Measurements from ENCODE around the gene ADPRHL1.

The ADPRHL1 gene

GRCh38 chr13:113495494-113496210 is 42.4 kb upstream of the ADPRHL1 start:
- DNase-seq (ENCODE audit: low spot score) = no peak
- no peak overlapping the region for H3K27ac ChIP-seq
- TF ChIP-seq, protein P1, sequence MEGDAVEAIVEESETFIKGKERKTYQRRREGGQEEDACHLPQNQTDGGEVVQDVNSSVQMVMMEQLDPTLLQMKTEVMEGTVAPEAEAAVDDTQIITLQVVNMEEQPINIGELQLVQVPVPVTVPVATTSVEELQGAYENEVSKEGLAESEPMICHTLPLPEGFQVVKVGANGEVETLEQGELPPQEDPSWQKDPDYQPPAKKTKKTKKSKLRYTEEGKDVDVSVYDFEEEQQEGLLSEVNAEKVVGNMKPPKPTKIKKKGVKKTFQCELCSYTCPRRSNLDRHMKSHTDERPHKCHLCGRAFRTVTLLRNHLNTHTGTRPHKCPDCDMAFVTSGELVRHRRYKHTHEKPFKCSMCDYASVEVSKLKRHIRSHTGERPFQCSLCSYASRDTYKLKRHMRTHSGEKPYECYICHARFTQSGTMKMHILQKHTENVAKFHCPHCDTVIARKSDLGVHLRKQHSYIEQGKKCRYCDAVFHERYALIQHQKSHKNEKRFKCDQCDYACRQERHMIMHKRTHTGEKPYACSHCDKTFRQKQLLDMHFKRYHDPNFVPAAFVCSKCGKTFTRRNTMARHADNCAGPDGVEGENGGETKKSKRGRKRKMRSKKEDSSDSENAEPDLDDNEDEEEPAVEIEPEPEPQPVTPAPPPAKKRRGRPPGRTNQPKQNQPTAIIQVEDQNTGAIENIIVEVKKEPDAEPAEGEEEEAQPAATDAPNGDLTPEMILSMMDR (IDR thresholded peaks at IDR 0.05) = no peak
- peak overlapping the region; percentile 35 for H3K4me3 ChIP-seq

DNA sequence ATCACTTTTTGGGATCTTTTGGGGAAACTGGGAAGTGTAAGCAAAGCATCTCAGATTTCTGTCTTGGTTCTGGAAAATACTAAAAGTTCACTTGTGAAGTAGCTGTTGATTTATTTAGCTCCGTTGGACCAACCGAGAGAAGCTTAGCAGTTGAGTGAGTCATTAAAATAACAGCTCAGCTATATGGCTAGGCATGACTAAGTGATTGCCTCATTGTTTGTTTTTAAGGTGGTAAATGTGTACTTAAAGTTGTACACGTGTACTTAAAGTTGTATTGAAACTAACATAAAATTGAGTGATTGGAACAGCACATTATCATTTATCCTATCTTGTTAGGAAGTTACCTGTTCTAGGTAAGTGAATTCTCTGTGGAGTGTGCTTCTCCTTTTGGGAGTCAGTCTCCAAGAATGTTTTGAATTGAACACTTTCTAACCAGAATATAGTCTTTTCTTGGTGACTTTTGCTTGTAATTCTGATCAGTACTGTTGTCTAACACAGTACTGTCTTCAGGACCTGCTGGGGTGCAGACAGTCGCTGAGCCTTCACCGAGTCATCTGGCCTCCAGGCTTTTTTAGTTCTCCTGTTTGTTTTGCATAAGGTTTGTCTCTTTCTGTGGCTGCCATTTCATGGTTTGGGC is 40.1 kb upstream of the ADPRHL1 start:
- Histone ChIP-seq H3K27ac (peak overlapping the region; percentile 40 to 48), H3K4me3 (peak overlapping the region; percentile 73)
- TF ChIP-seq, protein P1 (IDR thresholded peaks at IDR 0.05) = no peak
- DNase-seq (ENCODE audit: low spot score) = no peak

- H3K27ac ChIP-seq = peak overlapping the region; percentile 88 to 91
- DNase-seq (ENCODE audit: low spot score) = no peak
- TF ChIP-seq, protein P1 (IDR thresholded peaks at IDR 0.05) = no peak
- peak overlapping the region; percentile 73 for H3K4me3 ChIP-seq
Measured at GRCh38 chr13:113491982-113492381, 38.7 kb upstream of the ADPRHL1 start.

- peak overlapping the region; percentile 73 for H3K4me3 ChIP-seq
- no peak for DNase-seq (ENCODE audit: low spot score)
- TF ChIP-seq, protein P1 (IDR thresholded peaks at IDR 0.05) = no peak
- H3K27ac ChIP-seq = peak overlapping the region; percentile 88 to 91
Measured at GRCh38 chr13:113491418-113491883, 38.2 kb upstream of the ADPRHL1 start.

GRCh38 chr13:113490496-113491417 is 37.5 kb upstream of the ADPRHL1 start, which contains the start of gene DCUN1D2:
Gene DCUN1D2 (minus strand): TSS chr13:113490711. CDS start chr13:113490669, 42 bp downstream.
- peak within 1 kb of the TSS; percentile 73 for H3K4me3 ChIP-seq
- DNase-seq (ENCODE audit: low spot score) = peak; percentile 96
- TF ChIP-seq, protein P1 (IDR thresholded peaks at IDR 0.05) = no peak
- peak within 1 kb of the TSS; percentile 88 to 91 for H3K27ac ChIP-seq

DNA sequence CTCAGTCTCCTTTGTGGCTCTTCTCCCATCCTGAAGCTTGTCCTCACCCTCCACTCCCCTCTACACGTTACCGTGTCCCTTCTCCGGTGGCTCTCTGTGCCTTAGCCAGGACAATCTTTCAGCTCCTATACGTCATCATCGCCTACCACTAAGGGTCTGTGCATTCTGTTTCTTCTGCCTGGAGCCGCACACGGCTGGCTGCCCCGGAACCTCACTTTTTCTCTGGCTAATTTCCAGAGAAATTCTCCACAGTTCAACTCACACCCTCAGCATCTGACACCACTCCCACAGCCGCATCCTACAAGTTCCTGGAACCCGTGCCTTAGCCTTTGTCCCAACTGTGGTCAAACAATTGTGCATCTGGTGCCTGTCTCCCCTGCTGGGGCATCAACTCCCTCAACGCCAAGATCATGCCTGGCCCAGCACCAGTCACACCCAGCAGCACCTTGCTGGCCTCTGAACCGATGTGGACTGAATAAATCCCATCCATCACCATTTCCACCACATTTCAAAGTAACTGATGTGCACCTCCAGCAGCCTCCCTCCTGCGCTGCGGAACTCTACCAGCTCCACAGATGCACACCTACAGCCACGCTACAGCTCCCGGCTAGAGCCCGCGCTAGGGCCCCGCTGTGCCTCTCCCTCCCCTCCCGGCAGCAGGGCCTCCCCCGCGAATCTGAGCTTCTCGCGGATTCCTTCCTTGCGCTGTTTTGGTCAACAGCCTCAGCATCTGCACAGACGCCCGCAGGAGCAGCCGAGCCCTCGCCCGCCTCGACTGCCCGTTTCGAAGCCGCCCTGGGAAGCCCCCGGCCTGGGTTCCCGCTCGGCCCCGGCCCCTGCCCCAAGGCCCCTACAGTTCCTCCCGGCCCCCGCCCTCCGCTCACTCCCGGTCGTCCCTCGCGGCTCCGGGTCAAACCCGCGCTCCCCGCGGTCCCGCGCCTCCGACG is 36.5 kb upstream of the ADPRHL1 start:
- Histone ChIP-seq H3K4me3 (peak overlapping the region; percentile 73), H3K27ac (peak overlapping the region; percentile 88 to 91)
- TF ChIP-seq, protein P1 (IDR thresholded peaks at IDR 0.05) = no peak
- no peak for DNase-seq (ENCODE audit: low spot score)
